ENCODE measurements around the gene ATRNL1. TPM values are rescaled to one million over a fixed set of nuclear protein-coding genes. Genes with fewer than 3 reads are reported as not detected.

ATRNL1 gene
- total RNA-seq, 2 experiments from 2014 or later, result not detected

DNA sequence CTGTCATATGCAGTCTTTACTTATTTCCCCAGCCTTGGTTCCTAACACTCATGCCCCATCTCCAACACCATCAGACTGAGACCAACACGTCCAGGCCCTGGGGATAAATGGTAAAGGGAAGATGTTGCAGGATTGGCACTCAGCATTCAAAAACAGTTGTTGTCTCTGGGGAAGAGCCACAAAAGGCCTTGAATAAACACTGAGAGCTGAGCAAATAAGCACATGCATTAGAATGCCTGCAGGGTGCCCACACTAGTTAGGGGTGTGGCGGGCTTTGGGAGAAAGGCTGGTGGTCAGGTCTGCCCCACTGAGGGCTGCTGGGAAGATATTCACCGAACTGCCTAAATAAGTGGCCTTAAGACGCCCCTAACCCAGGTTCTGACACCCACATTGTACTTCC, 788.9 kb downstream of the ATRNL1 start:
- no peaks in the 10 kb centered on the region for H3K9me2 ChIP-seq (ENCODE audit: insufficient read depth, low read length)
- no peaks in the 10 kb centered on the region for H4K20me1 ChIP-seq (ENCODE audit: insufficient read depth, low read length)
- H3K4me1 ChIP-seq (ENCODE audit: insufficient read depth, low read length, poor library complexity, severe bottlenecking), result no peaks in the 10 kb centered on the region
- no peaks in the 10 kb centered on the region for H3K36me3 ChIP-seq (ENCODE audit: insufficient read depth, low read length)
- H3K9me3 ChIP-seq (ENCODE audit: low read length), result no peaks in the 10 kb centered on the region
- no peak for TF ChIP-seq EZH2phosphoT487 (IDR thresholded peaks at IDR 0.05; ENCODE audit: borderline replicate concordance, low read depth, low read length)
- no peak for TF ChIP-seq CTCF (conservative IDR thresholded peaks at IDR 0.05; ENCODE audit: low read length)
- H3K79me2 ChIP-seq (ENCODE audit: insufficient read depth, low read depth, low read length), result no peaks in the 10 kb centered on the region
- intact Hi-C loops (cut with micrococcal nuclease; ENCODE audit: unreplicated experiment), result no loop called here
- POLR2A ChIA-PET, result no interaction called here
- DNase-seq (ENCODE audit: low spot score), result no peak
- no TSS peak for BruUV-seq (replicated peaks)
- H2AFZ ChIP-seq (ENCODE audit: low read length), result no peak overlapping the region
- no peak overlapping the region for H3K4me3 ChIP-seq (ENCODE audit: low read depth, low read length, poor library complexity, severe bottlenecking)
- no peak overlapping the region for H3K27ac ChIP-seq (ENCODE audit: low read depth, low read length, poor library complexity, severe bottlenecking)
- no peak overlapping the region for H3K4me2 ChIP-seq (ENCODE audit: low read length)
- CTCF ChIA-PET (ENCODE audit: unreplicated experiment), result no interaction called here

- TF ChIP-seq EZH2phosphoT487 (IDR thresholded peaks at IDR 0.05; ENCODE audit: borderline replicate concordance, low read depth, low read length), result no peak
- TF ChIP-seq CTCF (conservative IDR thresholded peaks at IDR 0.05; ENCODE audit: low read length), result no peak
- Histone ChIP-seq H3K4me3 (ENCODE audit: low read depth, low read length, poor library complexity, severe bottlenecking) (no peak overlapping the region), H3K4me2 (ENCODE audit: low read length) (no peak overlapping the region), H3K4me1 (ENCODE audit: insufficient read depth, low read length, poor library complexity, severe bottlenecking) (no peaks in the 10 kb centered on the region), H2AFZ (ENCODE audit: low read length) (no peak overlapping the region), H3K9me2 (ENCODE audit: insufficient read depth, low read length) (no peaks in the 10 kb centered on the region), H4K20me1 (ENCODE audit: insufficient read depth, low read length) (no peaks in the 10 kb centered on the region), H3K27ac (ENCODE audit: low read depth, low read length, poor library complexity, severe bottlenecking) (no peak overlapping the region), H3K36me3 (ENCODE audit: insufficient read depth, low read length) (no peaks in the 10 kb centered on the region), H3K79me2 (ENCODE audit: insufficient read depth, low read depth, low read length) (no peaks in the 10 kb centered on the region), H3K9me3 (ENCODE audit: low read length) (no peaks in the 10 kb centered on the region)
- ChIA-PET POLR2A (no interaction called here), CTCF (ENCODE audit: unreplicated experiment) (no interaction called here)
- intact Hi-C loops (cut with micrococcal nuclease; ENCODE audit: unreplicated experiment), result no loop called here
- no TSS peak for BruUV-seq (replicated peaks)
- DNase-seq (ENCODE audit: low spot score), result no peak
These were observed 790.2 kb downstream of the ATRNL1 start for GRCh38 chr10:115883372-115883771.

GRCh38 chr10:115884331-115884730, 791.2 kb downstream of the ATRNL1 start:
- POLR2A ChIA-PET, result no interaction called here
- TF ChIP-seq CTCF (conservative IDR thresholded peaks at IDR 0.05; ENCODE audit: low read length) (no peak), EZH2phosphoT487 (IDR thresholded peaks at IDR 0.05; ENCODE audit: borderline replicate concordance, low read depth, low read length) (no peak)
- Histone ChIP-seq H3K4me1 (ENCODE audit: insufficient read depth, low read length, poor library complexity, severe bottlenecking) (no peaks in the 10 kb centered on the region), H4K20me1 (ENCODE audit: insufficient read depth, low read length) (no peaks in the 10 kb centered on the region), H3K9me3 (ENCODE audit: low read length) (no peaks in the 10 kb centered on the region), H3K4me3 (ENCODE audit: low read depth, low read length, poor library complexity, severe bottlenecking) (no peak overlapping the region), H3K27ac (ENCODE audit: low read depth, low read length, poor library complexity, severe bottlenecking) (no peak overlapping the region), H3K36me3 (ENCODE audit: insufficient read depth, low read length) (no peaks in the 10 kb centered on the region), H3K79me2 (ENCODE audit: insufficient read depth, low read depth, low read length) (no peaks in the 10 kb centered on the region), H2AFZ (ENCODE audit: low read length) (no peak overlapping the region), H3K4me2 (ENCODE audit: low read length) (no peak overlapping the region), H3K9me2 (ENCODE audit: insufficient read depth, low read length) (no peaks in the 10 kb centered on the region)
- intact Hi-C loops (cut with micrococcal nuclease; ENCODE audit: unreplicated experiment), result no loop called here
- DNase-seq (ENCODE audit: low spot score), result no peak
- CTCF ChIA-PET (ENCODE audit: unreplicated experiment), result no interaction called here
- BruUV-seq (replicated peaks), result no TSS peak
